Measurements from ENCODE around the gene TMEM184A. TPM values are rescaled to one million over a fixed set of nuclear protein-coding genes. Genes with fewer than 3 reads are reported as not detected.
A peak's percentile ranks its signal among the peaks of the same experiment; 100 is the strongest.

TMEM184A gene
- total and polyA plus RNA-seq, 2 of the 4 experiments (the other 2 are of a cell fraction), result 0.36 to 1.9 TPM

DNA sequence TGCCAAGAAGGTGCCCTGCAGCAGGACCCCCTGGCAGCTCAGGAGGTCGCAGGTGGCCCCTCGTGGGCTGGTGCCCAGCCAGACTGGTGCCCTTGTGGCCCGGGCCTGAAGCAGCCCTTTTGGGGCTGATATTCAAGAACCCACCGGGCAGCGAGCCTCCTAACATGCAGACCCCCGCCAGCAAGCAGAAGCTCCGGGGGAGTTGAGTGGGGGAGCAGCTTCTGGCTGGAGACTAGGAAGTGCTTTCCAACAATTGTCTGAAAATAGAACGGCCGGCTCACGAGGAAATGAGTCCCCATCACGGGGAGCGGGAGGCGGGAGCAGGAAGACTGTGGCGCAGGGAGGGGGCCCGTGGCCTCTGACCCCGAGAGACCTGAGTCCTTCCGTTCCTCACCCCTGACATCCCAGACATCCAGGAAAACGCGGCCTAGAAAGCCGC lies 42.3 kb downstream of the TMEM184A start:
- H3K23ac ChIP-seq (ENCODE audit: low read depth, low read length), result no peak overlapping the region
- peak overlapping the region; percentile 30; the same call in 1 of the 2 replicates for H4K5ac ChIP-seq (ENCODE audit: low read depth, low read length)
- H2AK9ac ChIP-seq (replicated peaks; ENCODE audit: low read depth, low read length, poor library complexity), result no peak overlapping the region
- no peak overlapping the region for H4K91ac ChIP-seq (ENCODE audit: insufficient read depth, low read depth, low read length)
- WGBS, 2 experiments (ENCODE audit: extremely low coverage in 2 of 2, insufficient read length in 1 of 2), result 80% methylated on average over 1 of the region's 20 CpGs; no CpG with 5 or more reads in 1 of the 2 experiments
- in situ Hi-C loops (cut with MboI; ENCODE audit: low sequenced_read_pairs) (no loop called here), dilution Hi-C loops (cut with HindIII; ENCODE audit: low sequenced_read_pairs, unreplicated experiment) (no loop called here), intact Hi-C loops (cut with micrococcal nuclease) (no loop called here)
- H3K4ac ChIP-seq (ENCODE audit: low read depth, low read length), result peak overlapping the region; percentile 24; the same call in 1 of the 2 replicates
- no peak overlapping the region for H3K27ac ChIP-seq (ENCODE audit: insufficient read depth, low read length)
- peaks cover 2% of the 10 kb centered on the region for H3K9me3 ChIP-seq (ENCODE audit: control insufficient read depth, insufficient read depth, low read length)
- H3K27me3 ChIP-seq (ENCODE audit: control insufficient read depth, insufficient read depth, low read length), result no peaks in the 10 kb centered on the region
- H4K8ac ChIP-seq (ENCODE audit: low read depth in 2 of 2, low read length in 2 of 2), result peak overlapping the region in 1 of 2 experiments; percentile 28; a peak in 1 of 4 replicates
- H3K18ac ChIP-seq (ENCODE audit: low read depth, low read length), result no peak overlapping the region
- CTCF ChIA-PET, result no interaction called here
- peaks cover 7% of the 10 kb centered on the region for H3K4me1 ChIP-seq (ENCODE audit: control insufficient read depth, insufficient read depth, low read length)
- ATAC-seq (ENCODE audit: low read depth) (no peak), DNase-seq (no peak)
- peak overlapping the region; percentile 69 for H2AFZ ChIP-seq (replicated peaks; ENCODE audit: low read length, poor library complexity)
- H2BK120ac ChIP-seq (ENCODE audit: low read depth, low read length), result peak overlapping the region; percentile 10; the same call in 1 of the 2 replicates
- H3K4me2 ChIP-seq (ENCODE audit: low read depth, low read length), result no peak overlapping the region
- no peak overlapping the region for H2BK20ac ChIP-seq (ENCODE audit: low read depth, low read length)
- H2BK15ac ChIP-seq (ENCODE audit: low read depth, low read length), result no peak overlapping the region
- H3K79me1 ChIP-seq (ENCODE audit: low read depth in 1 of 2, low read length in 2 of 2), result no peaks in the 10 kb centered on the region
- no peaks in the 10 kb centered on the region for H4K20me1 ChIP-seq (ENCODE audit: insufficient read depth, low read length)
- H3K9ac ChIP-seq (ENCODE audit: low read depth, low read length), result no peak overlapping the region
- H2AK5ac ChIP-seq (ENCODE audit: low read depth, low read length), result no peak overlapping the region; the same call in 1 of the 2 replicates
- H2BK5ac ChIP-seq (ENCODE audit: low read depth, low read length, poor library complexity, severe bottlenecking), result no peak overlapping the region
- POLR2A ChIA-PET (ENCODE audit: unreplicated experiment), result interaction anchor here (0.6 kb wide), 1 partner anchor 42 kb away, joined by 4 read pairs; no protein-coding TSS in a partner anchor
- no peak overlapping the region for H3K4me3 ChIP-seq (ENCODE audit: insufficient read depth, low read depth, low read length)
- H3K36me3 ChIP-seq (ENCODE audit: control insufficient read depth, insufficient read depth, low read length), result no peaks in the 10 kb centered on the region
- H3K56ac ChIP-seq (ENCODE audit: extremely low read depth, insufficient read depth, low read length), result no peak overlapping the region
- H3K14ac ChIP-seq (replicated peaks; ENCODE audit: low read depth, low read length), result no peak overlapping the region
- BruUV-seq (replicated peaks), result no TSS peak
- TF ChIP-seq POLR2A (IDR thresholded peaks at IDR 0.05; ENCODE audit: low read depth, low read length), result no peak
- TF ChIP-seq BHLHE40 (IDR thresholded peaks at IDR 0.05; ENCODE audit: low read depth, low read length), result no peak
- TF ChIP-seq, protein P1, sequence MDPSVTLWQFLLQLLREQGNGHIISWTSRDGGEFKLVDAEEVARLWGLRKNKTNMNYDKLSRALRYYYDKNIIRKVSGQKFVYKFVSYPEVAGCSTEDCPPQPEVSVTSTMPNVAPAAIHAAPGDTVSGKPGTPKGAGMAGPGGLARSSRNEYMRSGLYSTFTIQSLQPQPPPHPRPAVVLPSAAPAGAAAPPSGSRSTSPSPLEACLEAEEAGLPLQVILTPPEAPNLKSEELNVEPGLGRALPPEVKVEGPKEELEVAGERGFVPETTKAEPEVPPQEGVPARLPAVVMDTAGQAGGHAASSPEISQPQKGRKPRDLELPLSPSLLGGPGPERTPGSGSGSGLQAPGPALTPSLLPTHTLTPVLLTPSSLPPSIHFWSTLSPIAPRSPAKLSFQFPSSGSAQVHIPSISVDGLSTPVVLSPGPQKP (IDR thresholded peaks at IDR 0.05; ENCODE audit: borderline replicate concordance, low read depth, low read length), result no peak
- no peak for TF ChIP-seq RCOR1 (IDR thresholded peaks at IDR 0.05; ENCODE audit: insufficient replicate concordance, low read length)
- no peak for TF ChIP-seq MAZ (IDR thresholded peaks at IDR 0.05; ENCODE audit: borderline replicate concordance, low read depth, low read length)
- H3K9me1 ChIP-seq (ENCODE audit: insufficient read depth, low read length), result no peaks in the 10 kb centered on the region
